ENCODE measurements around the gene THEMIS.
"Not testable (repeated sequence)": the region's sequence is repeated elsewhere in the genome, so short reads cannot be mapped to it uniquely, and the experiment has no call there.

Gene THEMIS

DNA sequence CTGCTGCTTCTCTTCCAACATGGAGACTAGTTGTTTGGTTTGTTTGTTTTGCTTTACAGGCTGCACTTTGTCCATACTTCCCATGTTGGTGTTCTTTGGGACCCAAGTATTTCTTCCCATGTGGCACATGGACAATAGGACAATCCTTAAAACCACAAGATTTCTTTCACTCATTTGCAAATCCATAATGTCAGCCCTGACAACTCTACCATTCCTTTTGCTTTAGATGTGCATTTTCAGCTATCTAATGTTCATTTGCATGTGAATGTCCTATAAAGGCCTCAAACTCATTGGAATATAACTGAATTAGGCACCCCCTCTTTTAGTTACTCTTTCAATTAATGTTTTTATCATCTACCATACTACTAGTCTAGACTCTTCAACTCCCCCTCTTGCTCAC, 16.7 kb downstream of the THEMIS start:
- H4K20me1 ChIP-seq (ENCODE audit: insufficient read depth, low read length): no peaks in the 10 kb centered on the region
- no peak overlapping the region for H3K9ac ChIP-seq (ENCODE audit: low read depth, low read length)
- TF ChIP-seq, protein P1, sequence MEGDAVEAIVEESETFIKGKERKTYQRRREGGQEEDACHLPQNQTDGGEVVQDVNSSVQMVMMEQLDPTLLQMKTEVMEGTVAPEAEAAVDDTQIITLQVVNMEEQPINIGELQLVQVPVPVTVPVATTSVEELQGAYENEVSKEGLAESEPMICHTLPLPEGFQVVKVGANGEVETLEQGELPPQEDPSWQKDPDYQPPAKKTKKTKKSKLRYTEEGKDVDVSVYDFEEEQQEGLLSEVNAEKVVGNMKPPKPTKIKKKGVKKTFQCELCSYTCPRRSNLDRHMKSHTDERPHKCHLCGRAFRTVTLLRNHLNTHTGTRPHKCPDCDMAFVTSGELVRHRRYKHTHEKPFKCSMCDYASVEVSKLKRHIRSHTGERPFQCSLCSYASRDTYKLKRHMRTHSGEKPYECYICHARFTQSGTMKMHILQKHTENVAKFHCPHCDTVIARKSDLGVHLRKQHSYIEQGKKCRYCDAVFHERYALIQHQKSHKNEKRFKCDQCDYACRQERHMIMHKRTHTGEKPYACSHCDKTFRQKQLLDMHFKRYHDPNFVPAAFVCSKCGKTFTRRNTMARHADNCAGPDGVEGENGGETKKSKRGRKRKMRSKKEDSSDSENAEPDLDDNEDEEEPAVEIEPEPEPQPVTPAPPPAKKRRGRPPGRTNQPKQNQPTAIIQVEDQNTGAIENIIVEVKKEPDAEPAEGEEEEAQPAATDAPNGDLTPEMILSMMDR (IDR thresholded peaks at IDR 0.05; ENCODE audit: borderline replicate concordance, extremely low read depth, low read length, poor library complexity, severe bottlenecking): no peak
- TF ChIP-seq EZH2 (IDR thresholded peaks at IDR 0.05; ENCODE audit: borderline replicate concordance, low read depth, low read length, severe bottlenecking): no peak
- H2AFZ ChIP-seq (ENCODE audit: low read depth, low read length): no peak overlapping the region
- no peak for DNase-seq
- H3K4me1 ChIP-seq (ENCODE audit: insufficient read depth, low read length): peaks cover 60% of the 10 kb centered on the region
- H3K79me2 ChIP-seq (ENCODE audit: insufficient read depth, low read length): peaks cover 31% of the 10 kb centered on the region
- H3K4me3 ChIP-seq (ENCODE audit: low read depth in 1 of 2, low read length in 2 of 2): no peak overlapping the region
- H3K27ac ChIP-seq (ENCODE audit: low read length): no peak overlapping the region
- 0 out of 2 replicates have a peak, but pooled peaks cover 3% of the 10 kb centered on the region for H3K36me3 ChIP-seq (ENCODE audit: insufficient read depth, low read length)
- H3K27me3 ChIP-seq (ENCODE audit: insufficient read depth, low read length, poor library complexity): no peaks in the 10 kb centered on the region
- peaks cover 5% of the 10 kb centered on the region for H3K9me3 ChIP-seq (ENCODE audit: insufficient read depth, low read length, severe bottlenecking)
- ATAC-seq (ENCODE audit: insufficient read depth, low read depth): no peak
- H3K4me2 ChIP-seq (ENCODE audit: insufficient read depth, low read length): no peak overlapping the region

DNA sequence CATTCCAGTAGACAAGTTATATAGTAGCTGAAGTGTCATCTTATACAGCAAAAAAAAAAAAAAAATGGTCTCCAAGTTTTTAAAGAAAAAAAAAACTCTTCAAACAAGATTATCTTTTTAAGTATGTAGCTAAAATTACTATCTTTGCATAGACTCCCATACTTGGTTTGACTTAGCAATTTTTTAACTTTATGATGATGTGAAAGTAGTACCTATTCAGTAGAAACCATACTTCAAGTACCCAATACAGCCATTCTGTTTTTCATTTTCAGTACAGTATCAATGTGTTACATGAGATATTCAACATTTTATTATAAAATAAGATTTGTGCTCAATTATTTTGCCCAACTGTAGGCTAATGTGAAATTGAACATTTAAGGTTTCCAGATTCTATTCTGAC, 18.9 kb downstream of the THEMIS start:
- not testable (repeated sequence) for H3K4me3 ChIP-seq (ENCODE audit: low read depth in 1 of 2, low read length in 2 of 2); DNase-seq; H3K36me3 ChIP-seq (ENCODE audit: insufficient read depth, low read length); H3K4me2 ChIP-seq (ENCODE audit: insufficient read depth, low read length); H4K20me1 ChIP-seq (ENCODE audit: insufficient read depth, low read length); H3K9me3 ChIP-seq (ENCODE audit: insufficient read depth, low read length, severe bottlenecking); H3K27me3 ChIP-seq (ENCODE audit: insufficient read depth, low read length, poor library complexity); ATAC-seq (ENCODE audit: insufficient read depth, low read depth); H2AFZ ChIP-seq (ENCODE audit: low read depth, low read length); H3K9ac ChIP-seq (ENCODE audit: low read depth, low read length)
- Histone ChIP-seq H3K4me1 (ENCODE audit: insufficient read depth, low read length) (peaks cover 70% of the 10 kb centered on the region), H3K27ac (ENCODE audit: low read length) (peak overlapping the region; percentile 78; the same call in 1 of the 2 replicates), H3K79me2 (ENCODE audit: insufficient read depth, low read length) (peaks cover 31% of the 10 kb centered on the region)

DNA sequence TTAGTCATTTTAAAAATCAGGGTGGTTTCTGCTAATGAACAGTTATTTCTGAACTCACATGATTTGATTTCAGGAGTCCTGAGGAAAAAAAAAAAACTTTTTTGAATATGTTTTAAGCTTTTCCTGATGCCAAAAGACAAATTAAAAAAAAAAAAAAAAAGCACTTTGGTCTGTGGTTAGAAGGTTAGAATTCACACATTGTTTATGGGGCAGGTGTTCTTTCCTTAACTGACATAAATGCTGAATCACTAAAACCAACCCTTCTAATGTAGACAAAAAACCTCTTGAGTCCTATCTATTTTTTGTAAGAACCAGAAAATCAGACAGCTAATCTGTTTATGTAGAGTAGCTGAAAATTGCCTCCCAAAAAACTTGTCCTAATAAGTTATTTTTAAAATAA, 20.4 kb downstream of the THEMIS start:
- peaks cover 2% of the 10 kb centered on the region for H3K9me3 ChIP-seq (ENCODE audit: insufficient read depth, low read length, severe bottlenecking)
- peak overlapping the region; percentile 78 for H3K27ac ChIP-seq (ENCODE audit: low read length)
- no peak overlapping the region for H3K4me3 ChIP-seq (ENCODE audit: low read depth in 1 of 2, low read length in 2 of 2)
- H3K9ac ChIP-seq (ENCODE audit: low read depth, low read length): peak overlapping the region; percentile 40; the same call in 1 of the 2 replicates
- H2AFZ ChIP-seq (ENCODE audit: low read depth, low read length): no peak overlapping the region
- ATAC-seq (ENCODE audit: insufficient read depth, low read depth) (peak; percentile 80), DNase-seq (no peak)
- H3K79me2 ChIP-seq (ENCODE audit: insufficient read depth, low read length): peaks cover 17% of the 10 kb centered on the region
- H3K36me3 ChIP-seq (ENCODE audit: insufficient read depth, low read length): no peaks in the 10 kb centered on the region
- no peaks in the 10 kb centered on the region for H4K20me1 ChIP-seq (ENCODE audit: insufficient read depth, low read length)
- peak overlapping the region; percentile 44 for H3K4me2 ChIP-seq (ENCODE audit: insufficient read depth, low read length)
- peaks cover 63% of the 10 kb centered on the region for H3K4me1 ChIP-seq (ENCODE audit: insufficient read depth, low read length)
- no peaks in the 10 kb centered on the region for H3K27me3 ChIP-seq (ENCODE audit: insufficient read depth, low read length, poor library complexity)
- no peak for TF ChIP-seq EZH2 (IDR thresholded peaks at IDR 0.05; ENCODE audit: borderline replicate concordance, low read depth, low read length, severe bottlenecking)
- TF ChIP-seq, protein P1 (IDR thresholded peaks at IDR 0.05; ENCODE audit: borderline replicate concordance, extremely low read depth, low read length, poor library complexity, severe bottlenecking): no peak

DNA sequence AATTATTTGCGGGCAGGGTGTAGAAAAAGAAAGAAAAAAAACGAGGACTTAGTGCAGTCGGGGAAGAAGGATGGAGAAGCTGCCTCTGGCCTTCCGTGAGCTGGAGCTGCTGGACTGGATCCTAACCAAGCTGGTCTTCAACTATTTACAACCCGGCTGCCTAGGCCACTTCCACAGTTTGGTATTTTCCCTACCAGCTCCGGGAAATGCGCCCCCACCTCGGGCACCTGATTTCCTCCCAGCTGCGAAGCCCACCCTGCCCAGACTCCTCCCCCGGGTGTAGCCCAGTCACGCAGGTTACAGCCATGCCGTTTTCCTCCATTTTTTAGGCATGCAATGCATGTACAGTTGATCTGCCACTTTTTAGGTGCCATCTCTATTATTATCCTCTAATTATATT, 21.2 kb downstream of the THEMIS start:
- Histone ChIP-seq H2AFZ (ENCODE audit: low read depth, low read length) (peak overlapping the region; percentile 1; the same call in 1 of the 2 replicates), H3K4me3 (ENCODE audit: low read depth in 1 of 2, low read length in 2 of 2) (no peak overlapping the region), H3K4me2 (ENCODE audit: insufficient read depth, low read length) (peak overlapping the region; percentile 44), H3K27ac (ENCODE audit: low read length) (peak overlapping the region; percentile 71; the same call in 1 of the 2 replicates), H3K79me2 (ENCODE audit: insufficient read depth, low read length) (peaks cover 10% of the 10 kb centered on the region), H3K4me1 (ENCODE audit: insufficient read depth, low read length) (peaks cover 62% of the 10 kb centered on the region), H3K9me3 (ENCODE audit: insufficient read depth, low read length, severe bottlenecking) (peaks cover under 1% of the 10 kb centered on the region), H3K36me3 (ENCODE audit: insufficient read depth, low read length) (no peaks in the 10 kb centered on the region), H3K9ac (ENCODE audit: low read depth, low read length) (peak overlapping the region; percentile 35; the same call in 1 of the 2 replicates), H3K27me3 (ENCODE audit: insufficient read depth, low read length, poor library complexity) (no peaks in the 10 kb centered on the region), H4K20me1 (ENCODE audit: insufficient read depth, low read length) (no peaks in the 10 kb centered on the region)
- TF ChIP-seq, protein P1 (IDR thresholded peaks at IDR 0.05; ENCODE audit: borderline replicate concordance, extremely low read depth, low read length, poor library complexity, severe bottlenecking): no peak
- TF ChIP-seq EZH2 (IDR thresholded peaks at IDR 0.05; ENCODE audit: borderline replicate concordance, low read depth, low read length, severe bottlenecking): no peak
- DNase-seq (peak; percentile 85), ATAC-seq (ENCODE audit: insufficient read depth, low read depth) (peak; percentile 82)

Measured in DND-41 (cell line).